AG10803 (cell line): ENCODE results near the gene FGF1.

Source experiments
- DNase-seq: peaks from one replicate; pipeline ENCODE4 v3.0.0; 2010; ENCODE audit warnings: low read depth
- H3K4me3 ChIP-seq: 2 replicates; pipeline ENCODE4 v1.5.1; 2011; ENCODE audit warnings: mild to moderate bottlenecking, low read length, control low read depth
- TF ChIP-seq, protein P1 (sequence below): conservative IDR thresholded peaks from 2 replicates; pipeline ENCODE4 v1.5.1; 2011; ENCODE audit warnings: mild to moderate bottlenecking, low read length, control low read depth, inconsistent platforms

The FGF1 gene

DNA sequence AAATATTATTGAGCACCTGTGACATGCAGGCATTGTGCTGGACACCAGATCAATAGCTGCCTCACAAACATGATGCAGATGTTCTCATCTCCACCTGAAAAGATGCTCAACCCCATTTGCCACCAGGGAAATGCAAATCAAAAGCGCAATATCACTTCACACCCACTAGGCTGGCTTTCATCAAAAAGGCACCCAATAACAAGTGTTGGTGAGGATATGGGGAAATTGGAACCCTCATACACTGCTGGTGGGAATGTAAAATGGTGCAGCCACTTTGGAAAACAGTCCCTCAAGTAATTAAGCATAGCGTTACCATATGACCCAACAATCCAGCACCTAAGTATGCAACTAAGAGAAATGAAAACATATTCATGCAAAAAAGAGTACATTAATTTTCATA, 24.7 kb downstream of the FGF1 start:
- DNase-seq: no peak
- no peak overlapping the region for H3K4me3 ChIP-seq
- TF ChIP-seq, protein P1, sequence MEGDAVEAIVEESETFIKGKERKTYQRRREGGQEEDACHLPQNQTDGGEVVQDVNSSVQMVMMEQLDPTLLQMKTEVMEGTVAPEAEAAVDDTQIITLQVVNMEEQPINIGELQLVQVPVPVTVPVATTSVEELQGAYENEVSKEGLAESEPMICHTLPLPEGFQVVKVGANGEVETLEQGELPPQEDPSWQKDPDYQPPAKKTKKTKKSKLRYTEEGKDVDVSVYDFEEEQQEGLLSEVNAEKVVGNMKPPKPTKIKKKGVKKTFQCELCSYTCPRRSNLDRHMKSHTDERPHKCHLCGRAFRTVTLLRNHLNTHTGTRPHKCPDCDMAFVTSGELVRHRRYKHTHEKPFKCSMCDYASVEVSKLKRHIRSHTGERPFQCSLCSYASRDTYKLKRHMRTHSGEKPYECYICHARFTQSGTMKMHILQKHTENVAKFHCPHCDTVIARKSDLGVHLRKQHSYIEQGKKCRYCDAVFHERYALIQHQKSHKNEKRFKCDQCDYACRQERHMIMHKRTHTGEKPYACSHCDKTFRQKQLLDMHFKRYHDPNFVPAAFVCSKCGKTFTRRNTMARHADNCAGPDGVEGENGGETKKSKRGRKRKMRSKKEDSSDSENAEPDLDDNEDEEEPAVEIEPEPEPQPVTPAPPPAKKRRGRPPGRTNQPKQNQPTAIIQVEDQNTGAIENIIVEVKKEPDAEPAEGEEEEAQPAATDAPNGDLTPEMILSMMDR: no peak

DNA sequence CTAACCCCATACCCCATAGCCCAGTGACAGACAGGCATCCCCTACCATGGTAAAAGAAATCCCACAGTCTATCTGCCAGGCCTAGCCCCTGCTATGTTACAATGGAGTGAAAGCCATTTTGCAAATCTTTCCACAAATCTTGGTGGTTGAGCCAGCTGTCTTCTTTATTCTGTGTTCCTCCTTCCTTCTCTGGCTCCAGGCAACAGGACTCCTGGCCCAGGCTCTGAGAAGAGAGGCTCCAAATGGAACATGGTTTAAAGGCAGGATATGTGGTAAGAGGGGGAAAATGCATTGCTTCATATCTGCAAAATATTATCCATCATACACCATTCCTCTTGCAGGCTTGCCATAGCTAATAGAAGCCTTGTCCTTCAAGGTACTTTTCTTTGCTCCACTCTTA, 25.2 kb downstream of the FGF1 start:
- TF ChIP-seq, protein P1: no peak
- H3K4me3 ChIP-seq: no peak overlapping the region
- no peak for DNase-seq

DNA sequence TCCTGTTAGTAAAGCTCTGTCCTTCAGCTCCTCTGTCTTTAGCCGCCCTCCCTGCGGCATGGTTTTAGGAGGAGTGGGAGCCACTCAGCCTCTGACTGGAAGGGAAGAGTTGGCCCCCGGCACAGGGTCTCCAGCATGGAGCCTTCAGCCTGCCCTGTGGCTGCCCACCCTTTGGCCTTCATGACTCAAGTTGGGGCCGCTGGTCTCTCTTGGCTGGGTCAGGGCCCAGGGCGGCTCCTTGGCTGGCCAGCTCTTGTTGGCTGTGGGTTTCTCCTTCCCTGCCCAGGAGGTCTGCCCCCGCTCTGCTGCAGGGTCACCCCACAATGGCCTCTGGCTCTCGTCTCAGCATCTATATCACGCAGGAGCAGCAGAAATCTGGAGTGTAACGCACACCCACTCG, 25.7 kb downstream of the FGF1 start:
- no peak overlapping the region for H3K4me3 ChIP-seq
- TF ChIP-seq, protein P1: no peak
- no peak for DNase-seq

DNA sequence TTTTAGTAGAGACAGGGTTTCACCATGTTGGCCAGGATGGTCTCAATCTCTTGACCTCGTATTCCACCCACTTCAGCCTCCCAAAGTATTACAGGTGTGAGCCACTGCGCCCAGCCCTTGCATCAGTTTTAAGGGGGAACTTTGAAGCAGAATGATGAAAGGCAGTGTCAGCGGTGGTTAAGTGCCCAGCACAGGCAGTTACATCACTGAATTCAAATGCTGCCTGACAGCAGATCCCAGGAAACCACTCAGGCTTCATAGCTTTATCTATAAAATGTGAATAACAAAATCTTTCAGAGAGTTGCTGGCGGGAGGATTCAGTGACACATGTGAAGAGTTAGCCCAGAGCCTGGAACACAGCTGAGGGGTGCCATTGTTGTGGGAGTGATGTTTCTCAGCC, 26.5 kb downstream of the FGF1 start:
- TF ChIP-seq, protein P1: no peak
- peak; percentile 20 for DNase-seq
- H3K4me3 ChIP-seq: no peak overlapping the region

DNA sequence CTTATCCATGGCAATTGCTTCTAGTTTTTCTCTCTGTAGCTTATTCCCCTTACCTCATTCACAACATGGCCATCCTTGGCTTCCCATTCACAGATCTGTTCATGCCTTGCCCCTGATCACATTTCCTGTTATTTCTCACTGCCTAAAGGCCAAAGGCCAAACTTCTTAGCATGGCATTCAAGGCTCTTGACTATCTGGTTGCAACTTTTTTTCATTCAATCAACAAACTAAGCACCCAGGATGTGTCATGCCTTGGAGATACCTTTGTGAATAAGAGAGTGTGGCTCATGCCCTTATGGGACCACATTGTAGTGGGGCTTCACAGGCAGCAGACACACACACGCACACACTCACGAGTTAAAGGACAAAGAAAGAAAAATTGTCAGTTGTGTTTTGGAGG, 27.6 kb downstream of the FGF1 start:
- no peak for DNase-seq
- H3K4me3 ChIP-seq: no peak overlapping the region
- TF ChIP-seq, protein P1: no peak

DNA sequence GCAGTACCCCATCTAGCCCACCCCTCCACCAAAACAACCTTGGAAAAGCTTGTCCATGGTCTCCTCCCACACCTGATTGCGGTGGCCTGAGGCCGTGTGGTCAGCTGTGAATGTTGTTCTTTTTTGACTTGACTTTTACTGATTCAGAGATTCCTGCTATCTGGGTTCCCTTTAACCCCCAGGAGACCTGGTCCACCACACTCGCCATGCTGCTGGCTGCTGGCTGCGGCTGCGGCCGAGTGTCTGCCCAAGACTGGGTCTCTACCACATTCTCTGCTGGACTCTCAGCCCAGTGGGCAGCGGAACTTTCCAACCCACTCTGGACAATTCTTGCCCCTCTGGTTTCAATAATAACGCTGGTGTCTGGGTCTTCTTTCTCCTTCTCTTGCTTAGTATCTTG, 28.4 kb downstream of the FGF1 start:
- no peak for DNase-seq
- H3K4me3 ChIP-seq: no peak overlapping the region
- TF ChIP-seq, protein P1: no peak

DNA sequence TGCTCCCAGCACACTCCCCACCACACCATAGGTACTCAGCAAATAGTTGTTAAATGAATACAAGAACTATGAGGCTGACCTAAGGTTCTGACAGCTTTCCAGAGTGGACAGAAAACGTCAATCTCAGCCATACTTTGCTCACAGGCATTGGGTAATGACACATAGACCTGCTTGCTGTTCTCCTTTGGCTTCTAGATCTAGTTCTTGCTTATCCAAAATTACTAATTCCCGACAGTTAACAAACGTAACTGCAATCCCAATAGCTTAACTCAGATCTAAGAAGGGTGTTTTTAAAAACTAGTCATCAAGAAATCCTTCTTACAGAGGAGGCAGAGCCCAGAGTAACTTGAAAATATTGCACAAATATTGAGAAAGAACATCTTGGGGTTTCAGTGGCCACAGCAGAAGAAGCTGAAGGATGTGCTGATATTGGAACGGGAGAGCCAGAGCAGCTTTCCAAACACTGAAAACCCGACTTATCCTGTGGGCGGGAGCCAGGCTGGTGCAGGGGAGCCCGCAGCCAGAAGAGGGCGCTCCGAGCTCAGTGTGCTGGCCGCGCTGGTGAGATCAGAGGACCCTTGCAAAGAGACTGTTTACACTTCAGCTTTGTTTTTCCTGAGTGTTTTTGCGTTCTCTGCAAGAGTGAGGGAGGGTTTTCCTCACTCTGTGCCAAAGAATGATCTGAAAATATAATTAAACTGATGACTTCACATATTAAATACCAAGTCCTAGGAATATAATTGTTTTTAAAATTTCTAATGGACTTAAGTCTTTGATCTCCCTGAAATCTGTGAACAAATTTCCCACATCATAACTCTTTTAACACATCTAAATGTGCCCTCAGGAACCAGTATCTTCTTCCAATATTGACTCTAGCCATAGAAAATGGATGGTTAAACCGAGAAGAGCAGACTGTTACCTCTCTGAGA, 30.3 kb downstream of the FGF1 start:
- TF ChIP-seq, protein P1: peak; percentile 99
- peak; percentile 91 for DNase-seq
- H3K4me3 ChIP-seq: no peak overlapping the region
